OCI-LY7 (cell line): ENCODE results near the gene RNF14.

Source experiments
- EZH2phosphoT487 ChIP-seq: fragments of 200-600 bp; sonication (generic); IDR thresholded peaks from 2 replicates; pipeline ENCODE4 v1.6.1; 2018; ENCODE audit warnings: low read depth, borderline replicate concordance, mild to moderate bottlenecking, mixed run types, antibody characterized with exemption, low read length, moderate library complexity, mixed read lengths
- TF ChIP-seq, protein P1 (sequence below): fragments of 200-600 bp; sonication (generic); conservative IDR thresholded peaks from 2 replicates; pipeline ENCODE4 v1.5.1; 2014; ENCODE audit warnings: mild to moderate bottlenecking, antibody characterized with exemption, low read length, moderate library complexity, mixed read lengths

DNA sequence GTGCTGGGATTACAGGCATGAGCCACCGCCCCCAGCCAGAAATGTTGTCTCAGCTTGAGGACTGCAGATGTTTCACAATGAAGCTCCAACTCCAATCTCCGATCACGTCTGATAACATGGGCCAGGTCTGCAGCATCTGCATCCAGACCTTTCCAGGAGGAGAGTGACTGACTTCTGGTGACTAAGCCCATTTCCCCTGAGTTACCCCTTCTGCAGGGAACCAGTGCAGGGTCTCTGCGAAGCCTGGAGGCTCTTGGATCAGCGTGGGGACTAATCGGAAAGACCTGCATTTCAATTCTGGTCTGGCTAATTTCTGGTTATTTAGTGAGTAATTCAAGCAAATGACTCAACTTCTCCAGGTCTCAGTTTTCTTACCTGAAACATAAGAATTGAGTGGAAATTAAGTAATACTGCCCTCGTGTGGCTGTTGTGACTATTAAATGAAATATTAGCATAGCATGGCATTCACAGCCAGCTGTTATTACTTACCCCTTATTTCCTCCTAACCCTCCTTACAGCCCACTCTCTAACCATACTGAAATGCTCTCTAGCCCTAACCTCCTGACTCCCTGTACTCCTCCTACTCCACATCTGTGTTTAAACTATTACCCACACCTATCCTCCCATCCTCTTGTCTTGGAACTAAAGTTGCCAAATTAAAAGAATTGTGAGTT lies 46.1 kb downstream of the RNF14 start:
- TF ChIP-seq, protein P1, sequence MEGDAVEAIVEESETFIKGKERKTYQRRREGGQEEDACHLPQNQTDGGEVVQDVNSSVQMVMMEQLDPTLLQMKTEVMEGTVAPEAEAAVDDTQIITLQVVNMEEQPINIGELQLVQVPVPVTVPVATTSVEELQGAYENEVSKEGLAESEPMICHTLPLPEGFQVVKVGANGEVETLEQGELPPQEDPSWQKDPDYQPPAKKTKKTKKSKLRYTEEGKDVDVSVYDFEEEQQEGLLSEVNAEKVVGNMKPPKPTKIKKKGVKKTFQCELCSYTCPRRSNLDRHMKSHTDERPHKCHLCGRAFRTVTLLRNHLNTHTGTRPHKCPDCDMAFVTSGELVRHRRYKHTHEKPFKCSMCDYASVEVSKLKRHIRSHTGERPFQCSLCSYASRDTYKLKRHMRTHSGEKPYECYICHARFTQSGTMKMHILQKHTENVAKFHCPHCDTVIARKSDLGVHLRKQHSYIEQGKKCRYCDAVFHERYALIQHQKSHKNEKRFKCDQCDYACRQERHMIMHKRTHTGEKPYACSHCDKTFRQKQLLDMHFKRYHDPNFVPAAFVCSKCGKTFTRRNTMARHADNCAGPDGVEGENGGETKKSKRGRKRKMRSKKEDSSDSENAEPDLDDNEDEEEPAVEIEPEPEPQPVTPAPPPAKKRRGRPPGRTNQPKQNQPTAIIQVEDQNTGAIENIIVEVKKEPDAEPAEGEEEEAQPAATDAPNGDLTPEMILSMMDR = peak; percentile 83
- TF ChIP-seq EZH2phosphoT487 = no peak
